ENCODE data around the gene TSPYL6.

The TSPYL6 gene

GRCh38 chr2:54255230-54256090, 569 bp downstream of the TSPYL6 start:
- no peak for DNase-seq

- DNase-seq, result no peak
These were observed 1.8 kb downstream of the TSPYL6 start for GRCh38 chr2:54254180-54254579.

GRCh38 chr2:54249629-54250028, 6.4 kb downstream of the TSPYL6 start:
- no peak for DNase-seq

GRCh38 chr2:54247115-54247514, 8.9 kb downstream of the TSPYL6 start:
- DNase-seq, result no peak

- DNase-seq, result no peak
These were observed 15.2 kb downstream of the TSPYL6 start for GRCh38 chr2:54240515-54241469.

GRCh38 chr2:54239427-54239826, 16.6 kb downstream of the TSPYL6 start:
- DNase-seq, result no peak

- DNase-seq, result no peak
These were observed 18.6 kb downstream of the TSPYL6 start for GRCh38 chr2:54237428-54237827.

- DNase-seq, result no peak
These were observed 22.0 kb downstream of the TSPYL6 start for GRCh38 chr2:54233832-54234649.

GRCh38 chr2:54228945-54229344, 27.1 kb downstream of the TSPYL6 start:
- no peak for DNase-seq

GRCh38 chr2:54227798-54228197, 28.2 kb downstream of the TSPYL6 start:
- no peak for DNase-seq

GRCh38 chr2:54226260-54226659, 29.8 kb downstream of the TSPYL6 start:
- DNase-seq, result no peak

GRCh38 chr2:54224997-54225396, 31.0 kb downstream of the TSPYL6 start:
- DNase-seq, result no peak

- no peak for DNase-seq
These were observed 42.9 kb downstream of the TSPYL6 start for GRCh38 chr2:54213082-54213481.

GRCh38 chr2:54212456-54212855, 43.6 kb downstream of the TSPYL6 start:
- no peak for DNase-seq

- DNase-seq, result no peak
These were observed 46.6 kb downstream of the TSPYL6 start for GRCh38 chr2:54209379-54209778.

GRCh38 chr2:54208364-54209240, 47.4 kb downstream of the TSPYL6 start:
- DNase-seq, result no peak

GRCh38 chr2:54207666-54208195, 48.3 kb downstream of the TSPYL6 start:
- DNase-seq, result no peak

GRCh38 chr2:54206596-54206995, 49.4 kb downstream of the TSPYL6 start:
- no peak for DNase-seq

GRCh38 chr2:54204476-54204875, 51.6 kb downstream of the TSPYL6 start:
- no peak for DNase-seq
